Neutrophil (primary cell): ENCODE measurements around the gene RCC2.
"Not testable (repeated sequence)": the region's sequence is repeated elsewhere in the genome, so short reads cannot be mapped to it uniquely, and the experiment has no call there.

Experiments
- H3K27ac ChIP-seq: fragments of 200-600 bp; sonication (generic); 2 replicates; pipeline ENCODE4 v1.5.1; 2016; ENCODE audit warnings: mild to moderate bottlenecking, moderate library complexity
- H3K27me3 ChIP-seq: fragments of 200-600 bp; sonication (generic); 2 replicates; pipeline ENCODE4 v1.6.0; 2016; ENCODE audit warnings: mild to moderate bottlenecking
- H3K36me3 ChIP-seq: fragments of 200-600 bp; sonication (generic); 2 replicates; pipeline ENCODE4 v1.5.1; 2017
- H3K4me1 ChIP-seq, 2 experiments: fragments of 200-600 bp in 1 of 2; sonication (generic) in 1 of 2; 1 replicate in 1 of 2; 2 replicates in 1 of 2; pipeline versions ENCODE4 v1.5.1 to v1.6.1; 2013 to 2016; ENCODE audit warnings: low read depth in 1 of 2, low read length in 1 of 2, mild to moderate bottlenecking in 1 of 2, moderate library complexity in 1 of 2; ENCODE audit not compliant: control insufficient read depth in 1 of 2, insufficient read depth in 1 of 2
- H3K4me3 ChIP-seq, 2 experiments: fragments of 200-600 bp in 1 of 2; sonication (generic) in 1 of 2; 1 replicate in 1 of 2; 2 replicates in 1 of 2; pipeline ENCODE4 v1.5.1; 2013 to 2016; ENCODE audit warnings: low read depth in 1 of 2, low read length in 1 of 2, mild to moderate bottlenecking in 1 of 2, moderate library complexity in 1 of 2
- H3K9me3 ChIP-seq: fragments of 200-600 bp; sonication (generic); 2 replicates; pipeline ENCODE4 v1.5.1; 2016
- CTCF ChIP-seq: fragments of 200-600 bp; sonication (generic); IDR thresholded peaks from 2 replicates; pipeline ENCODE4 v1.5.1; 2016; ENCODE audit warnings: antibody characterized with exemption

The RCC2 gene

GRCh38 chr1:17409391-17409811 is 30.1 kb downstream of the RCC2 start:
- Histone ChIP-seq H3K4me3 (no peak overlapping the region), H3K36me3 (peaks cover 64% of the 10 kb centered on the region)
- no peak for TF ChIP-seq CTCF

GRCh38 chr1:17407786-17408514 is 31.5 kb downstream of the RCC2 start:
- H3K27ac ChIP-seq, H3K27me3 ChIP-seq, H3K9me3 ChIP-seq, H3K4me3 ChIP-seq, H3K4me1 ChIP-seq: not testable (repeated sequence)
- peaks cover 51% of the 10 kb centered on the region for H3K36me3 ChIP-seq

More at GRCh38 chr1:17409391-17409811, 30.1 kb downstream of the RCC2 start:
- H3K27me3 ChIP-seq = no peaks in the 10 kb centered on the region
- no peaks in the 10 kb centered on the region for H3K9me3 ChIP-seq
- H3K4me1 ChIP-seq = peaks cover 0 to 7% of the 10 kb centered on the region in 2 experiments
- no peak overlapping the region for H3K27ac ChIP-seq

- H3K4me1 ChIP-seq, H3K4me3 ChIP-seq, H3K27me3 ChIP-seq, H3K27ac ChIP-seq, H3K9me3 ChIP-seq: not testable (repeated sequence)
- peaks cover 41% of the 10 kb centered on the region for H3K36me3 ChIP-seq
Measured at GRCh38 chr1:17406760-17407475, 32.6 kb downstream of the RCC2 start.

- Histone ChIP-seq H3K36me3 (peaks cover 33% of the 10 kb centered on the region), H3K9me3 (no peaks in the 10 kb centered on the region), H3K4me1 (peaks cover 0 to 7% of the 10 kb centered on the region in 2 experiments), H3K27me3 (no peaks in the 10 kb centered on the region), H3K27ac (no peak overlapping the region), H3K4me3 (no peak overlapping the region)
- TF ChIP-seq CTCF = peak; percentile 73
Measured at GRCh38 chr1:17405898-17406759, 33.3 kb downstream of the RCC2 start.

- no peaks in the 10 kb centered on the region for H3K27me3 ChIP-seq
- peaks cover 20% of the 10 kb centered on the region for H3K36me3 ChIP-seq
- TF ChIP-seq CTCF = no peak
- no peaks in the 10 kb centered on the region for H3K9me3 ChIP-seq
- H3K27ac ChIP-seq = no peak overlapping the region
- H3K4me3 ChIP-seq = no peak overlapping the region
- peaks cover 0 to 7% of the 10 kb centered on the region in 2 experiments for H3K4me1 ChIP-seq
Measured at GRCh38 chr1:17404820-17405219, 34.7 kb downstream of the RCC2 start.

GRCh38 chr1:17404034-17404684 is 35.3 kb downstream of the RCC2 start:
- no peak for TF ChIP-seq CTCF
- H3K4me3 ChIP-seq = no peak overlapping the region
- H3K9me3 ChIP-seq = no peaks in the 10 kb centered on the region
- peaks cover 0 to 7% of the 10 kb centered on the region in 2 experiments for H3K4me1 ChIP-seq
- H3K27me3 ChIP-seq = no peaks in the 10 kb centered on the region
- peaks cover 13% of the 10 kb centered on the region for H3K36me3 ChIP-seq
- H3K27ac ChIP-seq = no peak overlapping the region
